ENCODE measurements around the gene DNPH1.

DNA sequence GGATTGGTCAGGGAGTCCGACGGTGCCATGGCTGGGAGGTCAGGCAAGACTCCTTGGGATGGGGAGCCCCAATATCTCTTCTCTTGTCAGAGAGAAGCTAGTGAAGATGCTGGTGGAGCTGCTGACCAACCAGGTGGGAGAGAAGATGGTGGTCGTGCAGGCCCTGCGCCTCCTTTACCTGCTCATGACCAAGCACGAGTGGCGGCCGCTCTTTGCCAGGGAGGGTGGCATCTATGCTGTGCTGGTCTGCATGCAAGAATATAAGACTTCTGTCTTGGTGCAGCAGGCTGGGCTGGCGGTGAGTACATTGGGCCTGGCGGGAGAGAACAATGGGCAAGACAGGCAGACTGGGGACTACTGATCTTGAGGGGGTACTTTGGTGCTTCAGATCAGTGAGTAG lies 36.4 kb downstream of the DNPH1 start:
- TF ChIP-seq, protein P1, sequence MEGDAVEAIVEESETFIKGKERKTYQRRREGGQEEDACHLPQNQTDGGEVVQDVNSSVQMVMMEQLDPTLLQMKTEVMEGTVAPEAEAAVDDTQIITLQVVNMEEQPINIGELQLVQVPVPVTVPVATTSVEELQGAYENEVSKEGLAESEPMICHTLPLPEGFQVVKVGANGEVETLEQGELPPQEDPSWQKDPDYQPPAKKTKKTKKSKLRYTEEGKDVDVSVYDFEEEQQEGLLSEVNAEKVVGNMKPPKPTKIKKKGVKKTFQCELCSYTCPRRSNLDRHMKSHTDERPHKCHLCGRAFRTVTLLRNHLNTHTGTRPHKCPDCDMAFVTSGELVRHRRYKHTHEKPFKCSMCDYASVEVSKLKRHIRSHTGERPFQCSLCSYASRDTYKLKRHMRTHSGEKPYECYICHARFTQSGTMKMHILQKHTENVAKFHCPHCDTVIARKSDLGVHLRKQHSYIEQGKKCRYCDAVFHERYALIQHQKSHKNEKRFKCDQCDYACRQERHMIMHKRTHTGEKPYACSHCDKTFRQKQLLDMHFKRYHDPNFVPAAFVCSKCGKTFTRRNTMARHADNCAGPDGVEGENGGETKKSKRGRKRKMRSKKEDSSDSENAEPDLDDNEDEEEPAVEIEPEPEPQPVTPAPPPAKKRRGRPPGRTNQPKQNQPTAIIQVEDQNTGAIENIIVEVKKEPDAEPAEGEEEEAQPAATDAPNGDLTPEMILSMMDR (IDR thresholded peaks at IDR 0.05 in 4 of 5, conservative IDR thresholded peaks at IDR 0.05 in 1 of 5) = no peak
- TF ChIP-seq POLR2A (IDR thresholded peaks at IDR 0.05) = no peak
